Endothelial cell of umbilical vein (primary cell): Measurements from ENCODE around the gene CEP164.

ENCODE experiments used
- FOS ChIP-seq: IDR thresholded peaks from 2 replicates; pipeline ENCODE4 v1.6.1; 2011; ENCODE audit warnings: mild to moderate bottlenecking, low read length, moderate library complexity, borderline replicate concordance; ENCODE audit not compliant: insufficient read depth
- GATA2 ChIP-seq: IDR thresholded peaks from 2 replicates; pipeline ENCODE4 v1.7.0; 2011; ENCODE audit warnings: low read depth, mild to moderate bottlenecking, moderate library complexity, mixed read lengths, low read length; ENCODE audit not compliant: insufficient read length, insufficient read depth
- JUN ChIP-seq: IDR thresholded peaks from 2 replicates; pipeline ENCODE4 v1.6.1; 2011; ENCODE audit warnings: borderline replicate concordance, low read depth; ENCODE audit not compliant: insufficient read length, insufficient read depth
- MYC ChIP-seq: IDR thresholded peaks from one replicate; pipeline ENCODE4 v1.6.1; 2011; ENCODE audit warnings: mild to moderate bottlenecking, low read depth, low read length
- POLR2A ChIP-seq: IDR thresholded peaks from 2 replicates; pipeline ENCODE4 v1.6.1; 2012; ENCODE audit warnings: low read depth, mild to moderate bottlenecking, control low read depth, low read length
- TF ChIP-seq, protein P1 (sequence below), 2 donors: IDR thresholded peaks; 1 replicate in 1 of 2; 2 replicates in 1 of 2; pipeline ENCODE4 v1.5.1; 2011; ENCODE audit warnings: low read length in 2 of 2, mild to moderate bottlenecking in 2 of 2, moderate library complexity in 2 of 2, control low read depth in 1 of 2, inconsistent platforms in 1 of 2, low read depth in 1 of 2; ENCODE audit not compliant: insufficient read depth in 1 of 2; ENCODE audit errors: extremely low read depth in 1 of 2

DNA sequence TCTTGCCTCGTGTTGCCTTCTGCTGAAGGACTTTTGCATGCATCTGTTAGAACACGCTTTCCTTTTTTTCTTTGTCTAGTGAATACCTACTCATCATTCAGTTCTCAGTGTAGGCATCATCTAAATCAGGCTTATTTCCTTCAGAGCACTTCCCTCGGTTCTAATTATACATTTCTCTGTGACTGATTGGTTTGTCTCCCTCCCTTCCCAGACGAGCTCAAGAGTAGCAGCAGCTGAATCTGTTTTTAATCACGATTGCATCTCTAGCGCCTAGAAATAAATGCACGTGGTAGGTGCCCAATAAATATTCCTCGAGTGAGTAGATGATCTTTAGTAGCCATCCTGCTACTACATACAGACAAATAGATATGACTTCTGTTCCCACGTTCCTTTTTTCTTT is 6.3 kb downstream of the CEP164 start:
- TF ChIP-seq, protein P1, sequence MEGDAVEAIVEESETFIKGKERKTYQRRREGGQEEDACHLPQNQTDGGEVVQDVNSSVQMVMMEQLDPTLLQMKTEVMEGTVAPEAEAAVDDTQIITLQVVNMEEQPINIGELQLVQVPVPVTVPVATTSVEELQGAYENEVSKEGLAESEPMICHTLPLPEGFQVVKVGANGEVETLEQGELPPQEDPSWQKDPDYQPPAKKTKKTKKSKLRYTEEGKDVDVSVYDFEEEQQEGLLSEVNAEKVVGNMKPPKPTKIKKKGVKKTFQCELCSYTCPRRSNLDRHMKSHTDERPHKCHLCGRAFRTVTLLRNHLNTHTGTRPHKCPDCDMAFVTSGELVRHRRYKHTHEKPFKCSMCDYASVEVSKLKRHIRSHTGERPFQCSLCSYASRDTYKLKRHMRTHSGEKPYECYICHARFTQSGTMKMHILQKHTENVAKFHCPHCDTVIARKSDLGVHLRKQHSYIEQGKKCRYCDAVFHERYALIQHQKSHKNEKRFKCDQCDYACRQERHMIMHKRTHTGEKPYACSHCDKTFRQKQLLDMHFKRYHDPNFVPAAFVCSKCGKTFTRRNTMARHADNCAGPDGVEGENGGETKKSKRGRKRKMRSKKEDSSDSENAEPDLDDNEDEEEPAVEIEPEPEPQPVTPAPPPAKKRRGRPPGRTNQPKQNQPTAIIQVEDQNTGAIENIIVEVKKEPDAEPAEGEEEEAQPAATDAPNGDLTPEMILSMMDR (IDR thresholded peaks at IDR 0.05; ENCODE audit: extremely low read depth in 1 of 2, insufficient read depth in 1 of 2, low read depth in 1 of 2, low read length in 2 of 2), result no peak
- no peak for TF ChIP-seq MYC
- no peak for TF ChIP-seq JUN
- no peak for TF ChIP-seq FOS
- TF ChIP-seq POLR2A, result no peak
- TF ChIP-seq GATA2, result no peak
